Prostate gland (tissue), 2 donors: ENCODE data around the gene LDLR.

ENCODE experiments used
- POLR2A ChIP-seq: fragments of 450-650 bp; IDR thresholded peaks from one replicate; pipeline ENCODE4 v1.6.1; 2016; ENCODE audit warnings: antibody characterized with exemption, mild to moderate bottlenecking
- TF ChIP-seq, protein P1 (sequence below), 4 experiments: fragments of 200-600 bp in 2 of 4; fragments of 450-650 bp in 2 of 4; sonication (generic) in 2 of 4; IDR thresholded peaks; 1 replicate in 3 of 4; 2 replicates in 1 of 4; pipeline ENCODE4 v1.5.1; 2016 to 2019; ENCODE audit warnings: antibody characterized with exemption in 4 of 4, mild to moderate bottlenecking in 2 of 4, moderate library complexity in 2 of 4

DNA sequence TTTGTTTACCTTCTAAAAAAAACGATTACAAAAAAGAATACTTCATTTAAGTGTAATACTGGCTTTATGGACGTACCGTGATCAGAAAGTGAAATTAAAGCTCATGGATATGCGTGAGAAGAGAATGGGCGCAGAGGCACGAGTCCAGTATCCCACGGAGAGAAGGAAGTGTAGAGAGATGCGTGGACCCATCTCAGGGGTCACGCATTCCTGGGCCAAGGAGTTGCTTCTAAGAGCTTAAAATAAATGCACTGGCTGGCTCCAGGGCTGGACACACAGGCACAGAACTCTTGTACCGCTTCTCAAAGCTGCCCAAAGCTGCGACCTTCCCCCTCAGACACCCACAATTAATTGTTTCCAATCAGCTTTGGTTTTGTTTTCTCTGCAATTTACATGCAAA lies 75.0 kb downstream of the LDLR start:
- TF ChIP-seq, protein P1, sequence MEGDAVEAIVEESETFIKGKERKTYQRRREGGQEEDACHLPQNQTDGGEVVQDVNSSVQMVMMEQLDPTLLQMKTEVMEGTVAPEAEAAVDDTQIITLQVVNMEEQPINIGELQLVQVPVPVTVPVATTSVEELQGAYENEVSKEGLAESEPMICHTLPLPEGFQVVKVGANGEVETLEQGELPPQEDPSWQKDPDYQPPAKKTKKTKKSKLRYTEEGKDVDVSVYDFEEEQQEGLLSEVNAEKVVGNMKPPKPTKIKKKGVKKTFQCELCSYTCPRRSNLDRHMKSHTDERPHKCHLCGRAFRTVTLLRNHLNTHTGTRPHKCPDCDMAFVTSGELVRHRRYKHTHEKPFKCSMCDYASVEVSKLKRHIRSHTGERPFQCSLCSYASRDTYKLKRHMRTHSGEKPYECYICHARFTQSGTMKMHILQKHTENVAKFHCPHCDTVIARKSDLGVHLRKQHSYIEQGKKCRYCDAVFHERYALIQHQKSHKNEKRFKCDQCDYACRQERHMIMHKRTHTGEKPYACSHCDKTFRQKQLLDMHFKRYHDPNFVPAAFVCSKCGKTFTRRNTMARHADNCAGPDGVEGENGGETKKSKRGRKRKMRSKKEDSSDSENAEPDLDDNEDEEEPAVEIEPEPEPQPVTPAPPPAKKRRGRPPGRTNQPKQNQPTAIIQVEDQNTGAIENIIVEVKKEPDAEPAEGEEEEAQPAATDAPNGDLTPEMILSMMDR (IDR thresholded peaks at IDR 0.05), result no peak
- no peak for TF ChIP-seq POLR2A
